LNCaP clone FGC (cell line): ENCODE measurements around the gene GRM1.

ENCODE experiments used
- DNase-seq: peaks from one replicate; pipeline ENCODE4 v3.0.0-alpha.2; 2011; ENCODE audit warnings: low read depth
- H3K4me3 ChIP-seq: 2 replicates; pipeline ENCODE4 v1.5.1; 2011; ENCODE audit warnings: mild to moderate bottlenecking, low read depth, low read length, control low read depth
- TF ChIP-seq, protein P1 (sequence below): IDR thresholded peaks from 2 replicates; pipeline ENCODE4 v1.5.1; 2012; ENCODE audit warnings: mild to moderate bottlenecking; ENCODE audit not compliant: control insufficient read depth, insufficient read depth; ENCODE audit errors: extremely low read depth

Gene GRM1

DNA sequence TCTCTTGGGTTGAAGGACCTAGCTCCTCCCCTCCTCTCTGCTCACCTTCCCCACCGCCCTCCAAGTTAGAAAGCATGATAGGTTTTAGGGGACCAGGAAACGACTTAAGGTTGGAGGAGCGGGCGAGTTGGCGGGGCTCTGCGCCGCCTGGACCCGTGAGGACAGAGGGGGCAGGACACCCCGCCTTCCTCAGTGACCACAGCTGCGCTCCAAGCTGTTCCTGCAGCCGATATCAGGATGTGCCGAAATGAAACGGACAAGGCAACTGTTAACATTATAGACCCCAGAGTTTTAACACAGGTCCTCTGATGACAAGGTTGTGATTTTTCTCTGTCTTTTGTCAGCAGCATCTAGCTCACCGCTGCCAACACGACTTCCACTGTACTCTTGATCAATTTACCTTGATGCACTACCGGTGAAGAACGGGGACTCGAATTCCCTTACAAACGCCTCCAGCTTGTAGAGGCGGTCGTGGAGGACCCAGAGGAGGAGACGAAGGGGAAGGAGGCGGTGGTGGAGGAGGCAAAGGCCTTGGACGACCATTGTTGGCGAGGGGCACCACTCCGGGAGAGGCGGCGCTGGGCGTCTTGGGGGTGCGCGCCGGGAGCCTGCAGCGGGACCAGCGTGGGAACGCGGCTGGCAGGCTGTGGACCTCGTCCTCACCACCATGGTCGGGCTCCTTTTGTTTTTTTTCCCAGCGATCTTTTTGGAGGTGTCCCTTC is at the start of gene GRM1:
Gene GRM1, plus strand, starts transcription at position 212 of the 722 bp plus-strand sequence. Its CDS starts 456 bp downstream, at position 668.
- TF ChIP-seq, protein P1, sequence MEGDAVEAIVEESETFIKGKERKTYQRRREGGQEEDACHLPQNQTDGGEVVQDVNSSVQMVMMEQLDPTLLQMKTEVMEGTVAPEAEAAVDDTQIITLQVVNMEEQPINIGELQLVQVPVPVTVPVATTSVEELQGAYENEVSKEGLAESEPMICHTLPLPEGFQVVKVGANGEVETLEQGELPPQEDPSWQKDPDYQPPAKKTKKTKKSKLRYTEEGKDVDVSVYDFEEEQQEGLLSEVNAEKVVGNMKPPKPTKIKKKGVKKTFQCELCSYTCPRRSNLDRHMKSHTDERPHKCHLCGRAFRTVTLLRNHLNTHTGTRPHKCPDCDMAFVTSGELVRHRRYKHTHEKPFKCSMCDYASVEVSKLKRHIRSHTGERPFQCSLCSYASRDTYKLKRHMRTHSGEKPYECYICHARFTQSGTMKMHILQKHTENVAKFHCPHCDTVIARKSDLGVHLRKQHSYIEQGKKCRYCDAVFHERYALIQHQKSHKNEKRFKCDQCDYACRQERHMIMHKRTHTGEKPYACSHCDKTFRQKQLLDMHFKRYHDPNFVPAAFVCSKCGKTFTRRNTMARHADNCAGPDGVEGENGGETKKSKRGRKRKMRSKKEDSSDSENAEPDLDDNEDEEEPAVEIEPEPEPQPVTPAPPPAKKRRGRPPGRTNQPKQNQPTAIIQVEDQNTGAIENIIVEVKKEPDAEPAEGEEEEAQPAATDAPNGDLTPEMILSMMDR: no peak
- H3K4me3 ChIP-seq: no peak within 1 kb of the TSS
- DNase-seq: no peak

DNA sequence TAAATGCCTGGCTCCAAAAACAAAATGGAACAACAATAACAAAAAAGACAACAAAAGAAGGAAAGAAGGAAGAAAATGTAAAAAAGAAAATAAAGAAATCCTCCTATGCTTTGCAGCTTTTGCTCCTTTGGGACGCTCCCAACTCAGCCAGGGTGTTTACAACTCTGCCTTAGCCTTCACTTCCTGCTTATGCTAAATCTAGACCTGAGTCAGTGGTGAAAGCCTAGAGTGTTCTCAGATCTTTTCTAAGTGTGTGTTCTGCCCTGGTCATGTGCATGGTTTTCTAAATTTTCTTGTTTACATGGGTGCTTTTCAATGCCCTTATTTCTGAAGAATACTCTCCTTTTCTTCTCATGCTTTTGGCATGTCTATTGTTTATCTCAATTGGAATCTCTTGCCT is 19.5 kb upstream of the GRM1 start:
- TF ChIP-seq, protein P1: no peak
- H3K4me3 ChIP-seq: no peak overlapping the region
- DNase-seq: no peak

DNA sequence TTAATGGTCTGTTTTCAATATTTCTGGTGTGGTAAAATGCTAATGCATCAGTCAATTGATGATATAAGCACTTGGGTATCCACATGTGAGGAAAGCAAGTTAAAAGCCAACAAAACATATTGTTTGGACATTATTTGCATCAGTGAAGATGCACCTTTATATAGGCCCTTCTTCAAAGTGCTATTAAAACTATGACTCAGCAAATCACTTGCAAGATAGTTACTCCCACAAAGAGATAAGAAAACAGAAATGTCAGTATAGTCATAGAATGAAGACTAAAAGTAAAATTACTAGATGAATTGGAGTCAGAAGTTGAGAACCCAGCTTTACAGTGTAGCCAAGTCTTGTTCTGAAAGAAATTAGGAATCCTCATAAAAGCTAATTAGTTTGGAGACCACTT is 14.6 kb upstream of the GRM1 start:
- TF ChIP-seq, protein P1: no peak
- DNase-seq: no peak
- no peak overlapping the region for H3K4me3 ChIP-seq

DNA sequence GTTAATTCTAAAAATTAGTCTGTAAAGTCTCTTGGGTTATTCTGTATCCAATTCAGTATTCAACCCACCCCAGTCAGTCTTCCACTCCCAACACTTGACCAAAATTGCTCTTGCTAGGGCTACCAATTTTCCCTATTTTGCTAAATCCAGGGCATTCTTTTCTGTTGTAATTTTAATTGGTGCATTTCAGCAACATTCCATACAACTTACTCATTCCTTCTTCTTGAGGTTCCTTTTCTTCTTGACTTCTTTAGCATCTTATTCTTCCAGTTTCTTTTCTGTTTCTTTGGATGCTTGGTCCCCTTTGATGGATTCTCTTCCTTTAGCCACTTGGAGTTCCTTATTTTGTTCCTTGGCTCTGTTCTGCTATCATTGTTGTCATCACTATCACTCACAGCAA is 11.2 kb upstream of the GRM1 start:
- H3K4me3 ChIP-seq: no peak overlapping the region
- no peak for DNase-seq
- TF ChIP-seq, protein P1: no peak

DNA sequence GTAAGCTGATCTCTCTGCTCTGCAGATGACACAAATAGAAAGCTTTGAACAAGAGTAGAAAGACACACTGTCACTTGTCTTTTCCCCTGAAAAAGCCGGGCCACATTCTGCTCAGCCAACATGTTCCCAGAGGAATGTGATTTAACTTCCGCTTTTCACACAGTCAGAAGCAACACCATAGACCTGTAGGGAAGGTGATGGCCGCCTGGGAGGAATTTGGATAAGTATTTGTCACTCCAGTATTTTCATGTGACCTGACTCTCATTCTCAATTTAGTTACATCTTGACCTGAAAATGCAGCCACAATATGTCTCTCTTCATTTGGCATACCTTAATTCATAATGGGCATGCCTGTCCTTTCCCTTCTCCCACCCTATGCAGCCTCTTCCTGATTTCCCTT is 2.0 kb upstream of the GRM1 start:
- no peak overlapping the region for H3K4me3 ChIP-seq
- TF ChIP-seq, protein P1: no peak

DNA sequence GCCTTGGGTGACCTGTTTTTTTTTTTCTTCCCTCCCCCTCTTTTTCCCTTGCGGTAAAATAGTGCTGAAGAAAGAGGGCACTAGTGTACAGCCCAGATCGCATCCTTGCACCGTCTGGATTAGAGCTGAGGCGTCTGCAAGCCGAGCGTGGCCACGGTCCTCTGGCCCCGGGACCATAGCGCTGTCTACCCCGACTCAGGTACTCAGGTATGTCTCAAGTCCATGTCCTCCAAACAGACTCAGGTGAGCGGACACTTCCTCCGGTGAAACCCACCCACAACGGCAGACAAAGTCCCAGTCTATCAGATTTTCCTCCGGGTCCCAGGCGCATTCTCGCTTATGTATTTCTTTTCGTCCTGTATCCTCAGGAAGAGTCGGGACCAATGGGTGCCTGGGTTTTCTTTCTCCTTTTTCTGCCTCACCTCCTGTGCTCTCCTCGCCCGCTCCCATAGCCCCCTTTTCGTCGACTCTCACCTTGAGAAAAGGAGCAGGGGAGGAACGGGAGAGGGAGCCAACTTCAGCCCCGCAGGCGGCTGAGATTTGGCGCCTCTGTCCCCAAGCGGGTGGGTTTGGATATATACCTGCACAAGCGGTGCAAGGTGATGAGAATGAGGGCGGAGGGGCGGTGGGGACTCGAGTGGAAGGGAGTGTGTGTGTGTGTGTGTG is 1.1 kb upstream of the GRM1 start:
- no peak overlapping the region for H3K4me3 ChIP-seq
- TF ChIP-seq, protein P1: 0 out of 2 replicates have a peak, but pooled peaks have one; percentile 15
- DNase-seq: no peak

More for the DNA sequence above, 2.0 kb upstream of the GRM1 start:
- DNase-seq: no peak

DNA sequence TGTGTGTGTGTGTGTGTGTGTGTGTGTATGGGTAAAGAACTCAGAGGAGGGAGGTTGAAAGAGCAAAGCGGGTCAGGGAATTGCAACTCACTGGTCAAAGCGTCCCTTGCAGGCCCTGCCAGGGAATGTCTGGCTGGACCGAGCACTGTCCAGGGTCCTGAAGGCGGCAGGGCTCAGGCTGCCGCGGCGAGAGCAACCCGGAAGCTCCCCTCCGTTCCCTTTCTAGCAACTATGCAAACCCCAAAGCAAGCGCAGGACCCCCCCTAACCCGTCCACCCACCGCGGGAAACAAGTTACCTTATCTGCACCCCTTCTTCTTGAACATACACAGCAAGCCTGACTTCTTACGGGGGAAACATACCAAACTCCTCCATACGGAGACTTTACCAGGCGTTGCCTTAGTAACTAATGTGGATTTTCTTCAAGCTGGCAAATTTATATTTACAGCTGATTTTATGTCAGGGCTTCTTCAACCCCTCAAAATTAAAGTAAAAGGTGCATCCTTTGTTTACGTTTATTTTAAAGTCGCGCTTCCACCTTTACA is 538 bp upstream of the GRM1 start:
- TF ChIP-seq, protein P1: no peak
- no peak overlapping the region for H3K4me3 ChIP-seq
- peak; percentile 7 for DNase-seq
